ENCODE measurements around the gene FIS1.
A peak's percentile ranks its signal among the peaks of the same experiment; 100 is the strongest.
"Not testable (repeated sequence)": the region's sequence is repeated elsewhere in the genome, so short reads cannot be mapped to it uniquely, and the experiment has no call there.

The FIS1 gene

DNA sequence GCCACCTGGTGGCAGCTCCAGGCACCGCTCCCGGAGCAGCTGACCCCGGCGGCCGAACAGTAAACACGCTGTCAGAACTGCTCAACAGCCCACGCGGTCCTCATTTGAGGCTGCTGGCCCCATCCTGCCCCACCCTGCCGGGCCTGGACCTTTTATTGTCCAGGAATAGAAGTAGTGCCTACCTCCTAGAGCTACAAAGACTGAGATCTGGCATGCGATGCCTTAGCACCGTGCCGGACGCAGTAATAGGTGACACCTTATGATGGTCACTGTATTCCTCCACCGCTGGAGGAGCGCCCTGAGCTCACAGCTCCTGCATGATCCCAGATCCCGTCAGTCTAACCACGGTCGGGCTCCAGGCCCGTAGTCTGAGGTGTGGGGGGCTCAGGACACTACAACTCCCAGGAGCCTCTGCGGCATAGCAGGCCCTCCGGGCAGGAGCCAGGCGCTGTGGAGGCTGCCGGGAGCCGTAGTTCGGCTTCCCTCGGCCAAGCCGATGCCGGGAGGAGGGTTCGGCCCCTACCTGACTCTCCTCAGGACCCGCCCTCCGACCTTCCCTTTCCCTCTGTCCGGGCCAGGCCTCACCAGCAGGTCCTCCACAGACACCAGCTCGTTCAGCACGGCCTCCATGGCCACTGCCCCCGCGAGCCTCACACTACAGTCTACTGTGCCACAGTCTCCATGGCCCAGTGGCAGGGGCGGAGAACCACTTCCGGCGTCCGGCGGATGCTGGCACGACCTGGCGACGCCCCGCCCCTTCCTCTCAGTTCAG is at the start of gene FIS1:
Gene FIS1 (minus strand): TSS at position 707 of the 772 bp plus-strand sequence. CDS start 77 bp downstream, at position 630.
- peak; percentile 88 for DNase-seq

DNA sequence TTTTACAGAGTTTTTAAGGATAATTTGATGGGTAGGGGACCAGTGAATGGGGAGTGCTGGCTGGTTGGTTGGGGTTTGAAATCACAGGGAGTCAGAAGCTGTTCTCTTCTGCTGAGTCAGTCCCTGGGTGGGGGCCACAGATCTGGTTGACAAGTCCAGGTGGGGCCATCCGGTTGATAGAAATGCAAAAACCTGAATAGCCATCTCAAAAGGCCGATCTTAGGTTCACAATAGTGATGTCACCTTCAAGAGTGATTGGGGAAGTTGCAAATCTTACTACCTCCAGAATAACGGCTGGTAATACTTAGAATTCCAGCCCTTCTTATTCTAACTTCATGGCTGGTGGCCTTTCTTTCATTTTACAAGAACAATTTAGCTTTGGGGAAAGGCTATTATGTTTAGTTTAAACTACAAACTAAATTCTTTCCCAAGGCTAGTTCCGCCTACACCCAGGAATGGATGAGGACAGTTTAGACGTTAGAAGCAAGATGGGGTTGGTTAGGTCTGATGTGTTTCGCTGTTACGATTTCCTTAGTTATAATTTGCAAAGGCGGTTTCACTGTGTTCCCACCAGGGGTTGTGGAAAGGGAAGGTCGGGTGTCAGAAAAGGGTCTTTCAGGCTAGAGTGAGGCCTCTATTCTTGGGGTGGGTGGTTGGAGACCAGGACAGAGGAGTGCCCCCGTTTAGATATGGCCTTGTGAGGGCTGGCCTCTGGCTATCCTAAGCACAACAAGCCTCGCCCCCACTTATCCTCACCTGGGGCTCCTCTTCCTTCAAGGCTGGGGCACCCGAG is 49.4 kb upstream of the FIS1 start:
- no peak for DNase-seq

DNA sequence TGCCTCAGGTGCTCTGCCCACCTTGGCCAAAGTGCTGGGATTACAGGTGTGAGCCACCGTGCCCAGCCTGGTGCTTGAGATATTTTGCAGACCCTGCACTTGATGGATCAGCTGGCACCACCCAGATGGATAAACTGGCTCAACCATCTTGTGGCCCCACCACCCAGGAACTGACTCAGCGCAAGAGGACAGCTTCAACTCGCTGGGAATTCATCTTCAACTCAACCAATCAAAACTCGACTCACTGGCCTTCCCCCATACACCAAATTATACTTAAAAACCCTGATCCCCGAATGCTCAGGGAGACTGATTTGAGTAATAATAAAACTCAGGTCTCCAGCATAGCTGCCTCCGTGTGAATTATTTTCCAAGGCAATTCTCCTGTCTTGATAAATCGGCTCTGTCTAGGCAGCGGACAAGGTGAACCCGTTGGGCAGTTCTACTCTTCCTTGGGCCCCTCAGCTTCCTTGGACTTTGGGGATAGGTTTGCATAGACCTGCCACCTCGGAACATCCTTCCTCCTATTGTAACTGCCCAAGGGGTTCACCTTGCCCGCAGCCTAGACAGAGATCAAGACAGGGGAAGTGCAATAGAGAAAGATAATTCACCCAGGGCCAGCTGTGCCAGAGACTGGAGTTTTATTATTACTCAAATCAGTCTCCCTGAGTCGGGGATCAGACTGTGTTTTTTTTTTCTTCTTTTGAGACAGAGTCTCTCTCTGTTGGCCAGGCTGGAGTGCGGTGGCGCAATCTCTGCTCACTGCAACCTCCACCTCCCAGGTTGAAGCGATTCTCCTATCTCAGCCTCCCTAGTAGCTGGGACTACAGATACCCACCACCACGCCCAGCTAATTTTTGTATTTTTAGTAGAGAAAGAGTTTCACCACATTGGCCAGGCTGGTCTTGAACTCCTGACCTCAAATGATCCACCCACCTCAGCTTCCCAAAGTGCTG is 48.5 kb upstream of the FIS1 start:
- not testable (repeated sequence) for DNase-seq

DNA sequence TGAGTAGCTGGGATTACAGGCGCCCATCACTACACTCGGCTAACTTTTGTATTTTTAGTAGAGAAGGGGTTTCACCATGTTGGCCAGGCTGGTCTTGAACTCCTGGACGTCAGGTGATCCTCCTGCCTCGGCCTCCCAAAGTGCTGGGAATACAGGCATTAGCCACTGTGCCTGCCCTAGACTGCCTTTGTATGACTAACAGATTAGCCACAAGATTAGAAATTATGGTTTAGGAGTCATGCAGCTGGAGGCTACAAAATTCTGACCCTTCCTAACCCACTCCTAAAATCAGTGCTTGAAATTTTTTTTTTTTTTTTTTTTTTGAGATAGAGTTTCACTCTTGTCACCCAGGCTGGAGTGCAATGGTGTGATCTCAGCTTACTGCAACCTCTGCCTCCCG is 47.7 kb upstream of the FIS1 start:
- not testable (repeated sequence) for DNase-seq

DNA sequence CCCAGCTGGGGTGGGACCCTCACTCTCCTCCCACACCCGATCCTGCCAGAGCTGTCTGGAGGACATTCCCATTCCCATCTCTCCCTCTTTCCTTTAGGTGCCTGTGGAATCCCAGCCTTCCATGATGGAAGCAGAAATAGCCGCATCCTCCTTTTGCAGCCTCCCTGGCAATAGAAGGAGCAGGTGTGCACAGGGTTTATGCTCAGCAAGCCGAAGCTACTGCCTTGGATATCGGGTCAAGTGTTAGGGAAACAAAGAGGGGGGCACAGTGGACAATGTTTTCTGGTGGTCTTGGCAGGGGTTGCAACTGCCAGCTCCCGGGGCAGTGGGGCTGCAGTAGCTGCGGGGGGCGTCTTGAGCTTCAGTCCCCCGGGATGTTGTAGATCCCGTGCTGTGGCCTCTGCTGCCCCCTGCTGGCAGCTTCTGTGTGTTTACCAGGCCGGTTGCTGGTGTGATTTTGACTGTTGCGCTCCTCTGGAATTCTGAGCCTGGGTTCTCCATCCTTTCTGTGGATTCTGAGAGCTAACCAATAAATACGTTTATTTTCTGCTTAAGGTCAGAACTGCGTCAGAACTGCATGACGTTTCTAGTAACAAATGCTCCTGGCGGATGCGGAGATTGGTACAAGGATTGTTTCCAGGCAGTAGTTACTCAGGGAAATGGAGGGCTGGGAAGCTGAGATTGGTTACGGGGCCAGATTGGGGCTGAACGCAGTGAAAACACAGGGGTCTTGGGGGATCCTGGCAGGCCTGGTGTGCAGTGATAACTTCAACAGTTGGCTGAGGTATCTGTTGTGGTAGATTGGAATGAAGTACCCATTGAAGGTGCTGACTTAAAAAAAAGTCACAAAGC is 45.5 kb upstream of the FIS1 start:
- peak; percentile 14 for DNase-seq

DNA sequence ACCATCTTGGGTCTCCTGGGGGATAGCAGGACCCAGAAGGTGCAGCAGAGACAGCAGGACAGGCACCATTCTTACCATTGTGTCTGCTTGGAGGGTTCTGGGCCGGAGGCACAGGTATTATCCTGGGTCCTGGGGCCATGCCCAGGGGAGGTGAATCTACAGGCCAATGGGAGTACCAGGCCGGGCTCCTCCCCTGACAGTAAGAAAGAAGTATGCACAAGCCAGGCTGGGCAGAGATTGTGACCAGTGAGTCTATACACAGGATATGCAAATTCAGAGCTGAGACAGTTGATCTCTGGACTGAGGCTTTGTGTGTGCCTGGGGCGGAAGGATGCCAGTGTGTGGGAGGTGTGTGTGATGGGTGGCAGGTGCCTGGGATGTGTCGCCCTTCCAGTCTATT is 44.8 kb upstream of the FIS1 start:
- DNase-seq: not testable (repeated sequence)

DNA sequence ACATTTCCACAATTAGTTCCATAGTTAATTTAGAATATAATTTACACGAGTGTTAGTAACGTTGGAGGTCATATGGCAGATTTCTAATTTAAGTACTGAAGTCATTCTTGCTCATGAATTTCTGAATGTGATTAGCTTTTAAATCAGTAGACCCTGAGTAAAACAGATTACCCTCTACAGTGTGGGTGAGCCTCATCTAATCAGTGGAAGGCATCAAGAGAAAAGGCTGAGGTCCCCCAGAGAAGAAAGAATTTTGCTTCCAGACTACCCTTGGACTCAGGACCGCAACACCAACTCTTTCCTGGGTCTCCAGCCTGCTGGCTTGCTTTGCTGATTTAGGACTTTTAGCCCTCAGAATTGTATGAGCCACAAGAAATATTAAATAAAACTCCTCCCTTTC is 43.6 kb upstream of the FIS1 start:
- no peak for DNase-seq

DNA sequence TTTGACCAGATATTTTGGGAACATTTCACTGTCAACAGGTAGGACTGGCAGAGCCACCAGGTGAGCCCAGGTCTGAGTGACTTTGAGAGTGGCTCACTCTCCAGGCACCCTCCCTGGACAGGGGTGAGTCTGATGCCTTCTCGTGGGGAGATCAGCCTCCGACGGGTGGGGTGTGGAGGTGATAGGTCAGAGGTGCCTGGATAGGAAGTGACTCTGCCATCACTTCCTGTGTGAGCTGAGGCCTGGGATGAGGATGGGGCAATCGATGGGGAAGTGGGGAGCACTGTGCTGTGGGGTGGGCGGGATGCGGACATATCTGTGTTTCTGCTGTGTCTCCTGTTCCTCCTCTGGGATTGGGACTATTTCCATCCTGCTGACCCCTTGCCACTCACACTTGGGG is 42.2 kb upstream of the FIS1 start:
- DNase-seq: no peak

DNA sequence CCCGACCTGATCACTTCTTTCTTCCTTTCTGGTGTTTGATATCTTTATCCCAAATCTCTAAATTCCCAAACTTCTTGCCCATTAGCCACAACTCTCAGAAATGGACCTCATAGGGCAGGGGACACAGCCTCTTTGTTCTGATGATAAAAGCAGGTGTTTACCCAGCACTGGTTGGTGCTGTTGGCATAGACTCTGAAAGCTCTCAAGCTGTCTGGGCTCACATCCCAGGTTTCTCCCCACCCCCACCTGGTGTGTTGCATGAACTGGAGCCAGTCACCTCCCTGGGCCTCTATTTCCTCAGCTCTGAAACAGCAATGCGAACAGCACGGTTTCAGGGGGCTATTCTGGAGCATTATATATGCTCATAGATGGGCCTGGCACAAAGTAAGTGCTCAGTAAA is 41.0 kb upstream of the FIS1 start:
- not testable (repeated sequence) for DNase-seq

DNA sequence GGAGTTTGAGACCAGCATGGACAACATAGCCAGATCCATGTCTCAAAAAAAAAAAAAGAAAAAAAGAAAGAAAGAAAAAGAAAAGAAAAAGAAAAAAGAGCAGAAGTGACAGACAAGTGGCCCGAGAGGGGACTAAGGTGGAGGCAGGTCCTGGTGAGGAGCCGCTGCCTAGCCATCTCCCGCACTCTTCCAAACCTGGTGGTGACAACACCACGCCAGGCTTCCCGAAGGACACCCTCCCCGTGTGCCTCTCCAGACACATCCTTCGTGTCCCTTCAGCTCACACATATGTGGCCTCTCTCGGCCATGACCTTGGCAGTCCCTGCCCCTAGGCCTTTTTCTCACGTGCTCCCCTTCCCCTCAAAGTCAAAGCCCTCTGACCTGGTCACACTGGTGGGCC is 40.3 kb upstream of the FIS1 start:
- no peak for DNase-seq

DNA sequence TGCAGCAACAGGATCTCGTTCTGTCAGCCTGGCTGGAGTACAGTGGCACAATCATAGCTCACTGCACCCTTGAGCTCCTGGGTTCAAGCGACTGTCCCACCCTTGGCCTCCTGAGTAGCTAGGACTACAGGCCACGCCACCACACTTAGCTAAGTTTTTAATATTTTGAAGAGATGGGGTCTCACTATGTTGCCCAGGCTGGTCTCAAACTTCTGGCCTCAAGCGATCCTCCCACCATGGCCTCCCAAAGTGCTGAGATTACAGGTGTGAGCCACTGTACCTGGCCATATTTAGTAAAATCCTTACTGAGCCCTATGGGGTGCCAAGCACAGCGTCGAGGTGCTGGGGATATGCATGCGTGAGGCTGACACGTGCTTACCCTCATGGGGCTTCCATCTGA is 36.0 kb upstream of the FIS1 start:
- not testable (repeated sequence) for DNase-seq

DNA sequence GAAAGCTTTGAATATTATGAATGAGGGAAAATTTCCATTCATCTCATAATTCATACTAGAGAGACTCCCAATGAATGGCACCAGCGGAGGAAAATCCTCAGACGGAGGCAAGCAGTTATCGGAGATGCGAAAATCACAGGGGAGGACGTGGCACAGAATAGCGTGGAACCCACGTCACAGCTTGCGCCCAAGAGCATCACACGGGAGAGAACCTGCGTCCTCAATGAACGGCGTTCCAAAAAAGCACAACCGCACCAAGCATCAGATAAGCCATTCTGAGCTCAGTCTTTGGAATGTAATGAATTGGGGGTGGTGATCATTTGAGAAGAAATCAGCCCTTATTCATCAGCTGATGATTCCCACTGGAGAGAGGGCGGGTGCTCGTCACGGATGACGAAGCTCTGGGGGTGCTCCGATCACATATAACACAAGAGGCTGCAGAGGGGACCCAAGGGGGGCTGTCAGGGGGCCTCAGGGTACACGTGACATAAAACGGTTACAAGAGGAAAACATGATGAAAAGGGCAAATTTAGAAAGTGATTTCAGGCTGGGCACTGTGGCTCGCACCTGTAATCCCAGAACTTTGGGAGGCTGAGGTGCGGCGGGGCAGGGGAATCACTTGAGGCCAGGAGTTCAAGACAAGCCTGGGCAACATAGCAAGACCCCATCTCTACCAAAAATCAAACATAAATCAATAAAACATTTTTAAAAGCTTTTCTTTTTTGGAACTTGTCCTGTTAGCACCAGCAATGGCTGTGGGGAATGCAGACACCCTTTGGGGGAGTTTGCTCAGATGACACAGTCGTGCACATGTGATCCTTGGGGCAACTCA is 33.8 kb upstream of the FIS1 start:
- no peak for DNase-seq

DNA sequence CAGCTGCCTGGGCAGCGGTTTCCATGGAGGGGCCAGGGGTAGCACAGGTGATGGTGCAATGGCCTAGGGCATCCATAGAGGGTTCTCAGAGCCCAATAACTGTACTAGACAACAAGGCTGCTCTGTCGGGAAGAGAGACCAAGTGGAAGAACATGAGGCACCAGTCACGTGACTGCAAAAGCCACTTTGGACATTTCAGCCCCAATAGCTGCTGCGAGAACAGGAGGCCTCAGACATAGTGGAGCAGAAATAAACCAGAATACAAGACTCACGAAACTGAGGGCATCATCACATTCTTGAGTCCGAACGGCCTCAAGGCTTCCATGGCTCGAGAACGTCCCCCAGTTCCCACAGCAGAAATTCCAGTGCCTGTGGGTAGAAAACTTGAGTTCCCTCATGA is 32.3 kb upstream of the FIS1 start:
- no peak for DNase-seq

DNA sequence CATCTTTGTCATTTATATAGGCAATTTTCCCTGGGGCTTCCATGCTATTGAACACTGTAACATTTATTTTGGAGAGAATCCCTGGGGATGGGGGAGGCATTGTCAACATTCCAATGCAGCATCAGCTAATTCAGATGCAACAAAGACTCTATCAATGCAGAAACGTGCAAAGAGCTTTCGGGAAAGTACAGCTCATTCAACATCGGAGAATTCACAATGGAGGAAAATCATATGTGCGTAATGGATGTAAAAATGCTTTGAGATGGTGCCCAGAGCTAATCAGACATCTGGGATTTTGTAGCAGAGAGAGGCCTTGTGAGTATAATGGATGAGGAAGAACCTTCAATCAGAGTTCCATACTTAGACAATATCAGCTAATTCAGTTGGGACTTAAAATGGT is 28.3 kb upstream of the FIS1 start:
- DNase-seq: no peak

DNA sequence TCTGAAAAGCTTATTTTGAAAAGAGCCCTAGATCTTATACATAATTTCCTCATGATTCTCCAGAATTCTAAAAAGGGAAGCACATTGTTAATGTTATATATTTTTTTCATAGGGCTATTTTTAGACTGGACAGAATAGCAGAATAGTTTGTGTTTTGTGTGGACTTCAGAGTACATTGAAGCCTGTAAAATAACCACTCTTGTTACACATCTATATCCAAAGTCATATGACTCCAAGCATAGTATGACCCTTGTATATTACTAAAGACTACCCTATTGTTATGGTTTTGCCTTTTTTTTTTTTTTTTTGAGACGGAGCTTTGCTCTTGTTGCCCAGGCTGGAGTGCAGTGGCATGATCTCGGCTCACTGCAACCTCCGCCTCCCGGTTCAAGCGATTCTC is 26.1 kb upstream of the FIS1 start:
- DNase-seq: no peak

DNA sequence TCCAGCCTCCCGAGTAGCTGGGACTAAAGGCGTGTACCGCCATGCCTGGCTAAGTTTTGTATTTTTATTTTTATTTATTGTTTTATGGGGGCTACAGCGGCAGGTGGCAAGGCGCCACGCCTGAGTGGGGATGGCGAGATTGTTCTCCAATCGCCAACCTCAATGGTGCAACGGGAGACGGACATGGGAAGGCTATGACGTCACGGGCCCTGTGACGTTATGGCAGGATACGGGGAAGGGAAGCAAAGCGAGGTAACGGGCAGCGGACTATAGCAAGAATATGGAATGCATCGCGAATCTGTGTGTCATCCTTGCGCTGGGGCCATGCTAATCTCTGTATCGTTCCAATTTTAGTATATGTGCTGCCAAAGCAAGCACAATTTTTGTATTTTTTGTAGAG is 24.8 kb upstream of the FIS1 start:
- DNase-seq: no peak

DNA sequence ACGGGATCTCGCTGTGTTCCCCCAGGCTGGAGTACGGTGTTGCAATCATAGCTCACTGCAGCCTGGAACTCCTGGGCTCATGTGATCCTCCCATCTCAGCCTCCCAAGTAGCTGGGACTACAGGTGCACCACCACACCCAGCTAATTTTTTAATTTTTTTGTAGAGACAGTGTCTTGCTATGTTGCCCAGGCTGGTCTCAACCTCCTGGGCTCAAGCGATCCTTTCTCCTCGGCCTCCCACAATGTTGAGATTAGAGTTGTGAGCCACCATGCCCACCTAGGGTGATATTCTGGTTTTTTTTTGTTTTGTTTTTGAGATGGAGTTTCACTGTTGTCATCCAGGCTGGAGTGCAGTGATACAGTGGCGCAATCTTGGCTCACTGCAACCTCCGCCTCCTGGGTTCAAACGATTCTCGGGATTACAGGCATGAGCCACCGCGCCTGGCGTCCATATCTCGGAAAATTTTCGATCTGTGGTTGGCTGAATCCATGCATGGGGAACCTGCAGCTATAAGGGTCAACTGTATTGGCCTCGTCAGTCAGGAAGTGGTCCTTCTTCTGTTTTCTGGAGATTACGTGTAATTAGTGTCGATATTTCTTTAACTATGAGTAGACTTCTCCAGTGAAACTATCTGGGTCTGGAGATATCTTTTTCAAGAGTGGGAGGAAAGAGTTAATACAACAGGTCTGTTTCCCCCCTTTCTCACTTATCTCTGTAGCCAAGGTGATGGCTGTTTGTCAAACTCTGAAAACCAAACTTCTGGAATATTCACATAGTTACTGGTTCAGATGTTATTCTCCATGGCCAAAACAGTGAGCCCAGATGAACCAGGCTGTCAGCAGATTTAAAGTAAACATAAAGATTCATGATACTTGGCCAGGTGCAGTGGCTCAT is 21.0 kb upstream of the FIS1 start:
- no peak for DNase-seq

DNA sequence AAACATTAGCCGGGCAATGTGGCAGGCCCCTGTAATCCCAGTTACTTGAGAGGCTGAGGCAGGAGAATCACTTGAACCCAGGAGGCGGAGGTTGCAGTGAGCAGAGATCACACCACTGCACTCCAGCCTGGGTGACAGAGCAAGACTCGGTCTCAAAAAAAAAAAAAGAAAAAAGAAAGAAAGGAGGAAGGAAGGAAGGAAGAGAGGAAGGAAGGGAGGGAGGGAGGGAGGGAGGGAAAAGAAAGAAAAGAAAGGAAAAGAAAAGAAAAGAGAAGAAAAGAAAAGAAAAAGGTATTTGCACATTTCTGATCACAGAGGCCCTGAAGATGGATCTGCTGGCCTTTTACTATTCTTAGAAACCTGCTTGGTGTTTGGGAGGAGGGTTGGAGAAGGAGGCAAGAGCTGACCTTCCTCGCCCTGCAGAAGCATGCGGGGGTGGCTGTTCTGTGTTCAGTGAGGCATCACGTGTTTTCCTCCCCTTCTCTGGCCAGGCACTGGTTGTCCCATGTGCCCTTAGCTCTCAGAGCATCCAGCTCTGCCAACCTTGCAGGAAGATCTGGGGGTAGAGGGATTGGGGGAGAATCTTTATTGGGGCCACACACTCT is 19.3 kb upstream of the FIS1 start:
- DNase-seq: not testable (repeated sequence)

DNA sequence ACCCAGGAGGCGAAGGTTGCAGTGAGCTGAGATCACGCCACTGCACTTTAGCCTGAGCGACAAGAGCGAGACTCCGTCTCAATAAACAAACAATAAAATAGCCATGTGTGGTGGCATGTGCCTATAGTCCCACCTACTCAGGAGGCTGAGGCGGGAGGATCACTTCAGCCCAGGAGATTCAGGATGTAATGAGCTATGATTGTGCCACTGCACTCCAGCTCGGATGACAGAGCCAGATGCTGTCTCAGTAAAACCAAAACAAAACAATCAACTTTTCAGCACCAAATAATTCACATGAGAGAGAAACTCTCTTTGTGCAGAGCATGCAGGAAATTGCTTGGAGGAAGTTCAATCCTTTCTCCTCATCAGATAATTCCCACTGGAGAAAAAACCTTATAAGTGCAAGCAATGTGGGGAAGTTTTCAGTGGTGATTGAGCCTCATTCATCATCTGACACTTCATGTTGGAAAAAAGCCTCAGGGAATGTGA is 13.4 kb upstream of the FIS1 start:
- peak; percentile 64 for DNase-seq

DNA sequence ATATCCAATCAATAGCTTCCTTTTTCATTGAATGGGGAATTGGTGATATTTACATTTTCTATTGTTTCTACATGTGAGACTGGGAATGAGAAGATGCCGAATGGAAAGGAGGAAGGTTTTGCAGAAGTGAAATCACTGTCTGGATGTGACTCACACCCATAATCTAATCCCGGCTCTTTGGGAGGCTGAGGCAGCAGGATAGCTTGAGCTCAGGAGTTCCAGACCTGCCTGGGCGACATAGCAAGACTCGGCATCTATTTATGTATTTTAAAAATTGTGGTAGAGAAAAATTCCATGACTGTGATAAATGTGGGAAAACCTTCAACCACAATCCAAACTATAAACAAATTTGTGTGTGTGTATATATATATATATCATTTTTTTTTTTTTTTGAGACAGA is 10.9 kb upstream of the FIS1 start:
- DNase-seq: no peak
